HG03575 (cell line): ENCODE results near the gene DNM3.

Experiments
- ATAC-seq: cut with Tn5 transposase; IDR thresholded peaks from one replicate; pipeline ENCODE4 v1.9.1; 2021; ENCODE audit not compliant: unreplicated experiment, insufficient number of reproducible peaks, low FRiP score; ENCODE audit errors: extremely low read depth

Gene DNM3

DNA sequence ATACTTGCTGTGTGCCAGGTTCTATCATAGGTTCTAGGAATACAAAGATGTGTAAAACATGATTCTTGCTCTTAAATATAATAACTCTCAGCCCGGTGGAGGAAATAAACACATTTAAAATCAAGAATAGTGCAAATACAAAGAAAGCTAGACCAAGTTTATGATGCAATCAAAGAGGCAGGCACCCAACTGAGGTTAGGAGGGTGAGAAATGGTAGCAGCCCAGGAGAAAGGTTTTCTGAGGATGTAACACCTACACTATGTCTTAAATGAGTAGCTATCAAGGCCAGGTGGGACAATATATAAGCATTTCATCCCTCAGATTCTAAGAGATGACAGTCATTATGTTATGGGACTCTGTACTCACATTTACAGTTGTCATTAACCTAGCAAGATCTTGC lies 612.3 kb downstream of the DNM3 start:
- ATAC-seq = no peak

DNA sequence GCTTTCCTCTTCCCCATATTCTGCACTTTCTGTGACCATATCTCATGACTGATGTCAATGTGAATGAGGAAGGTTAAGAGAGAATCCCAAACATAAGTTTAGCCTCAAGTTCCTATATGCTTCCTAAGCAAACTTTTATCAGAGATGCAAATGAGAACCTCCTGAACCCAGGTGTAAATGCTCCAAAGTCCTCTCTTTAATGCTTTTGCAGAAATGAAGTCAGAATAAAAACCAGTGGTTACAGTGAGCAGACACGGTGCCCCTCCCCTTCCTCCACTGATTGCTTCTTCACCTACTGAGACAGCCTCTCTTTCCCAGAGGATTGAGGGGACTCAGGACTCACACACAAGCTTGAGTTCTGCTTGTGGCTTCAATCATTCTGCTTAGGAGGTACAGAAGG lies 614.2 kb downstream of the DNM3 start:
- no peak for ATAC-seq

DNA sequence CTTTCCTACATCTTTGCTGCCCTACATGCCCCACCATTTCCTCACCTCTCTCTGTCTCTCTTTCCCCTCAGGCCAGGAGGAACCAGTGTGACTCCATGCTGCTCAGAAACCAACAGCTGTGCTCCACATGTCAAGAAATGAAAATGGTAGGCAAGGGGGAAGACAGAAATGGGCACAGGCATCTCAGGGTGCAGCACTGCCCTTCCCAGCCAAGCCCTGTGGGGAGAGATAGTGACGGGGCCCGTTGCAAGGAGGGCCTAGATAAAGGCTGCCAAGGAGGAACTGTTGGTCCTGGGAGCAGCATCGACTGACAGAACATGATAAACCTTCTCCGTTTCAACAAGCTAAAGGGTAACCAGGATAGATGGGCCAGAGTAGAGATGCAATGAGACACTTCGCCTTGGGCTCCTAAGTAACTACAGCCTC lies 615.1 kb downstream of the DNM3 start:
- ATAC-seq = no peak

DNA sequence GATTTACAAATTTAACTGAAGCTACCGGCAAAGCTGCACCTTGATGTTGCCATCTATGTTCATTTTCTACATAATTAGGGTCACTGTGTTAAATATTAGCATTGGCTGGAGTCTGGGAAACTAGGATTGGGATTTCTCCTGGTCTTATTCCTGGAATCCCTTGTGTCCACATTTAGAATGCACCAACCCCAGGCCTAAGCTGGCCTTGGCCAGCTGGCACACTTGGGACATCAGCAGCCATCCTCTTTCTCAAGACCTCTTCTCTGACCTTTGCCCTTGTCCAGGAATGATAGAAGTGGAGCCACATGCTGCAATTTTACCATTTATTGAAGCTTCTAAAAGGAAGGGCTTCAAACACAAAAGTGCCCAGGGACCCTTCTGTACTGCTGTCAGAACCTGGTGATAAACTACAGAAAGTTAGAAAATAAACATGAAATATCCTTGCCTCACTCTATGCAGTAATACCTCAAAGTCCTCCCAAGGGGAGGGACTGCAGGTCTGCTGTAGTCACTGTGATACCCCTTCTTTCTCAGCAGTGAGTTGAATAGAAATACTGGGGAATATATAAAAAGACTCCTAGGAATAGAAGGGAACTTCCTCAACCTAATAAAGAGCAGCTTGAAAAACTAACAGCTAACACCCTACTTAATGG lies 616.3 kb downstream of the DNM3 start:
- ATAC-seq = no peak

DNA sequence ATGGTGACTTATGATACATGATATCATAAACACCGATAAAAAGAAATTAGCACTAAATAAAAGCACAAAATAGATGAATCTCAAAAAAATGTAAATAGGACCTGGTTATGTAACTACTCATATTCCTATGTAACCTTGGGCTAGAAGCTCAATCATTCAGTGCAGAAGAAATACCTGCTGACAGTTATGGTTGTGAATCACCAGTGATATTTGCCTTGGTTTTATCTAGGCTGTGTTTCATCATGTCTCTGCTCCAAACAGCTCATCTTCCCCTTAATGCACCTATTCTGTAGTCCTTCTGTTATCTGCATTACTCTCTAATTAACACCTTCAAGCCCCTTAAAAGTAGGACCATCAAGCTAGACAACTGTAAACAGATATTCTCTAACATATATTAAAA lies 618.9 kb downstream of the DNM3 start:
- no peak for ATAC-seq

DNA sequence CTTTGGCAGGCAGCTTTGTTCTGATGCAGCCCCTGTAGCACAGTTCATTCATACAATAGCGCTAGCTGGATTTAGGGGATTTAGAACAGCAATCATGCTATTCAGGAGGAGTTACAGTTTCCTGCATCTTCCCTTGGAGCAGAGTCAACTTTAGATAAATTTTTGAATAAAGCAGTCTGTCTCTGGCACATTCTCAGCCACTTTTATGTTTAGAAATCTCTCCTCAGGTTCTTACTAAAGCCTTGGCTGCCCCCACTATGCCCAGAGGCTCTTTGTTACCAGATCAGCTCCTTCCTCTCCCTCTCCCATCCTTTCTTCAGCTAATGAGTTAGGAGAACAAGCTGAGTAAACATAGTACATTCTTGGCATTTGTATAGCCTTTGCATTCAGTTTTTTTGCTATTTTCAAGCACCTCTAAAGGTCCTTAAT lies 619.6 kb downstream of the DNM3 start:
- ATAC-seq = no peak
